ENCODE measurements around the gene ASB10.

Gene ASB10

DNA sequence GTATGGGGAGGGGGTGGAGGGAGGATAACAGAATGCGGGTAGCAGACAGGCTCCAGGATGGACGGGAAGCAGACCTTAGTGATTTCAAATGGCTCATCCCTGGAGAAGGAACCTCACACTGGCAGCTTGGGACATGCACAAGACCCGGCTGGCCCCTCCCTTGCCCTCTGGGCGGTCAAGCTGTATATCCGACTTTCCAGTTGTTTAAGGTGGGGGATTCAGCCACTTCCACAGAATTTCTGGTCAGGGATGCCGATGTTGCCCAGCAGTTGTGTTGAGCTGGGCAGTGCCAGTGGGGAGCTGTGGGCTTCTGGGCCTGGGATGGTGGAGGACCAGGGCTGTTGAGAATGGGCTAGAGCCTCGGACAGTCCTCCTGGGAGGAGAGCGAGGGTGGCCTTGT, 58.3 kb downstream of the ASB10 start:
- no peak overlapping the region for H2AFZ ChIP-seq (ENCODE audit: low read depth, low read length)
- H3K4me3 ChIP-seq (ENCODE audit: low read depth in 1 of 2, low read length in 2 of 2): no peak overlapping the region
- H3K4me2 ChIP-seq (ENCODE audit: insufficient read depth, low read length): no peak overlapping the region
- no peak overlapping the region for H3K27ac ChIP-seq (ENCODE audit: low read length)
- DNase-seq (no peak), ATAC-seq (ENCODE audit: insufficient read depth, low read depth) (no peak)
- no peak overlapping the region for H3K9ac ChIP-seq (ENCODE audit: low read depth, low read length)
- H3K27me3 ChIP-seq (ENCODE audit: insufficient read depth, low read length, poor library complexity): no peaks in the 10 kb centered on the region
- H3K9me3 ChIP-seq (ENCODE audit: insufficient read depth, low read length, severe bottlenecking): no peaks in the 10 kb centered on the region
- H3K4me1 ChIP-seq (ENCODE audit: insufficient read depth, low read length): no peaks in the 10 kb centered on the region
- no peak for TF ChIP-seq EZH2 (IDR thresholded peaks at IDR 0.05; ENCODE audit: borderline replicate concordance, low read depth, low read length, severe bottlenecking)
- peaks cover 38% of the 10 kb centered on the region for H3K36me3 ChIP-seq (ENCODE audit: insufficient read depth, low read length)
- no peaks in the 10 kb centered on the region for H3K79me2 ChIP-seq (ENCODE audit: insufficient read depth, low read length)
- H4K20me1 ChIP-seq (ENCODE audit: insufficient read depth, low read length): peaks cover 7% of the 10 kb centered on the region

DNA sequence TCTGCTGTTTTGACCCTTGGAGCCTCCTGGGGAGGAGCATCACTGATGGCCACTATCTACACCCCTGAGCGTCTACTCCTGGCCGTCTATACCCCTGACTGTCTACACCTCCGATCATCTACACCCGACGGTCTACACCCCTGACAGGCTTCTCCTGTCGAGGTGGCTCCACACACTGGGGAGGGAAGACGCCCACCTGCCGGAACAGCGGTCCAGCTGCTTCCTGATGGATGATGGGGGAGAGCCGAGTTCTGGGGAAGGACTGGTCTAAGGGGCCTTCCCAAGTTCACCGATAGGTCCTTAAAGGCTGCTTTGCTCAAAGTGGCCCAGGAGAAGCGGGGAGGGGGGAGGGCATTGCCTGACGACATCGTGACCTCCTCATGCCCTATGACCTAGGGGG, 58.9 kb downstream of the ASB10 start:
- H3K79me2 ChIP-seq (ENCODE audit: insufficient read depth, low read length): no peaks in the 10 kb centered on the region
- no peak overlapping the region for H3K9ac ChIP-seq (ENCODE audit: low read depth, low read length)
- H2AFZ ChIP-seq (ENCODE audit: low read depth, low read length): no peak overlapping the region
- peaks cover 7% of the 10 kb centered on the region for H4K20me1 ChIP-seq (ENCODE audit: insufficient read depth, low read length)
- peaks cover 35% of the 10 kb centered on the region for H3K36me3 ChIP-seq (ENCODE audit: insufficient read depth, low read length)
- H3K27me3 ChIP-seq (ENCODE audit: insufficient read depth, low read length, poor library complexity): no peaks in the 10 kb centered on the region
- no peak for DNase-seq
- no peaks in the 10 kb centered on the region for H3K9me3 ChIP-seq (ENCODE audit: insufficient read depth, low read length, severe bottlenecking)
- TF ChIP-seq, protein P1, sequence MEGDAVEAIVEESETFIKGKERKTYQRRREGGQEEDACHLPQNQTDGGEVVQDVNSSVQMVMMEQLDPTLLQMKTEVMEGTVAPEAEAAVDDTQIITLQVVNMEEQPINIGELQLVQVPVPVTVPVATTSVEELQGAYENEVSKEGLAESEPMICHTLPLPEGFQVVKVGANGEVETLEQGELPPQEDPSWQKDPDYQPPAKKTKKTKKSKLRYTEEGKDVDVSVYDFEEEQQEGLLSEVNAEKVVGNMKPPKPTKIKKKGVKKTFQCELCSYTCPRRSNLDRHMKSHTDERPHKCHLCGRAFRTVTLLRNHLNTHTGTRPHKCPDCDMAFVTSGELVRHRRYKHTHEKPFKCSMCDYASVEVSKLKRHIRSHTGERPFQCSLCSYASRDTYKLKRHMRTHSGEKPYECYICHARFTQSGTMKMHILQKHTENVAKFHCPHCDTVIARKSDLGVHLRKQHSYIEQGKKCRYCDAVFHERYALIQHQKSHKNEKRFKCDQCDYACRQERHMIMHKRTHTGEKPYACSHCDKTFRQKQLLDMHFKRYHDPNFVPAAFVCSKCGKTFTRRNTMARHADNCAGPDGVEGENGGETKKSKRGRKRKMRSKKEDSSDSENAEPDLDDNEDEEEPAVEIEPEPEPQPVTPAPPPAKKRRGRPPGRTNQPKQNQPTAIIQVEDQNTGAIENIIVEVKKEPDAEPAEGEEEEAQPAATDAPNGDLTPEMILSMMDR (IDR thresholded peaks at IDR 0.05; ENCODE audit: borderline replicate concordance, extremely low read depth, low read length, poor library complexity, severe bottlenecking): no peak
- no peak for TF ChIP-seq EZH2 (IDR thresholded peaks at IDR 0.05; ENCODE audit: borderline replicate concordance, low read depth, low read length, severe bottlenecking)
- H3K4me1 ChIP-seq (ENCODE audit: insufficient read depth, low read length): no peaks in the 10 kb centered on the region
- no peak overlapping the region for H3K4me3 ChIP-seq (ENCODE audit: low read depth in 1 of 2, low read length in 2 of 2)
- H3K4me2 ChIP-seq (ENCODE audit: insufficient read depth, low read length): no peak overlapping the region
- H3K27ac ChIP-seq (ENCODE audit: low read length): no peak overlapping the region
- no peak for ATAC-seq (ENCODE audit: insufficient read depth, low read depth)

DNA sequence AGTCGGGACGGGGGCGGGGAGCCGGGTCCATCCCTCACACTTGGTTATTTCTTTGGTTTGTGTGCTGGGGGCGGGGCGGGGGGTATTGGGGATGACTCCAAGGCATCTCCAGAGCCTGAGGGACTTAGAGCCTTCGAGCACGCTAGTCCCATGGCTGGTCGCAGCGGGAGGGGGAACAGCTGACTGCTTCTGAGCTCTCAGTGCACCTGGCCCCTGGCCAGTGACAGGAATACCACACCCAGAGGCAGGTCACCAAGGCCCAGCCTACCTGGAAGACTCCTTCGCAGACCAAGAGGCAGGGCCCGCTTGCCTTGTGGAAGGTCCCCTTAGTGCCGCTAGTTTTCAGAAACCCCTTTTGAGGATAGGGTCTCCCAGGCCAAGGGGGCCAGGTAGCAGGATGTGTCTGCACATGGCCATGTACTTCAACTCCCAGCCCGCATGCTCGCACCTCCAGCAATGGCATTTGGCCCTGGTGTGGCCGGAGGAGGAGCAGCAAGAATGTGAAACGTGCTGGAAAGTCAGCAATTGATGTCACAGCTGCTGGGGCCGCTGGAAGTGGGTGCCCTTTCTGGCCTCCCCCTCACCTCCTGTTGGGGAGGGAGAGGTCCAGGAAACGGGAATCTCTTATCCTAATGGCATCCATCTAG, 60.4 kb downstream of the ASB10 start:
- DNase-seq (no peak), ATAC-seq (ENCODE audit: insufficient read depth, low read depth) (no peak)
- no peak overlapping the region for H3K9ac ChIP-seq (ENCODE audit: low read depth, low read length)
- no peaks in the 10 kb centered on the region for H3K79me2 ChIP-seq (ENCODE audit: insufficient read depth, low read length)
- no peaks in the 10 kb centered on the region for H3K4me1 ChIP-seq (ENCODE audit: insufficient read depth, low read length)
- H2AFZ ChIP-seq (ENCODE audit: low read depth, low read length): no peak overlapping the region
- peaks cover 7% of the 10 kb centered on the region for H4K20me1 ChIP-seq (ENCODE audit: insufficient read depth, low read length)
- H3K27me3 ChIP-seq (ENCODE audit: insufficient read depth, low read length, poor library complexity): no peaks in the 10 kb centered on the region
- H3K4me2 ChIP-seq (ENCODE audit: insufficient read depth, low read length): no peak overlapping the region
- no peak for TF ChIP-seq EZH2 (IDR thresholded peaks at IDR 0.05; ENCODE audit: borderline replicate concordance, low read depth, low read length, severe bottlenecking)
- TF ChIP-seq, protein P1 (IDR thresholded peaks at IDR 0.05; ENCODE audit: borderline replicate concordance, extremely low read depth, low read length, poor library complexity, severe bottlenecking): no peak
- no peak overlapping the region for H3K27ac ChIP-seq (ENCODE audit: low read length)
- no peak overlapping the region for H3K4me3 ChIP-seq (ENCODE audit: low read depth in 1 of 2, low read length in 2 of 2)
- no peaks in the 10 kb centered on the region for H3K9me3 ChIP-seq (ENCODE audit: insufficient read depth, low read length, severe bottlenecking)
- H3K36me3 ChIP-seq (ENCODE audit: insufficient read depth, low read length): peaks cover 31% of the 10 kb centered on the region

DNA sequence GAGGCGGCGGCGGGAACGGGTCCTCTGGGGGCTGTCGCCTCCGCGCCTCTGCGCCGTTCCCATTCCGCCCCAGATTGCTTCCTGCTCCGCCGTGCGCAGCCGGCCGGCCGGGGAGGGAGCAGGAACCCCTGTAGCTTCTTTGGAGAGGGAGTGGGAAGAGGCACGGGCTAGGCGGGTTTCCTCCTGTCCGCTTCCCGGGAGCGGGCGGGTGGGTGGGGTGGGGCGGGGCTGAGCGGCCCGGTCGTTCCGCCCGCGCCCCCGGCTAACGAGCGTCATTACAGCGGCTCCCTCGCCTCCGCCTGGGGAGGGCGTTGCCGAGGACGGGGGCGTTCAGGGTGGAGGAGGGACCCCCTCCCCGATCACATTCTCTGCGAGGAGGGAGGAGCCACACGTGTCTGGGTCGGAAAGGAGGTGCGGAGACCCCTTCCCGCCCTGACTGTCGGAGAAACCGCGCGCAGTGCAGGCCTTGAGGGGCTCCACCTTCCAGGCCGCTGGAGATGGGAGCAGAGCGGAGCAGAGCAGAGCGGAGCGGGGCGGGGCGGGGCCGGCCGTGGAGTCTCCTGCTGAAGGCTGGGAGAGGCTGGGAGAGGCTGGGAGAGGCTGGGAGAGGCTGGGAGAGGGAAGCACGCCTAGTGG, 61.1 kb downstream of the ASB10 start:
- peaks cover 26% of the 10 kb centered on the region for H3K36me3 ChIP-seq (ENCODE audit: insufficient read depth, low read length)
- H3K4me2 ChIP-seq (ENCODE audit: insufficient read depth, low read length): no peak overlapping the region
- H3K9me3 ChIP-seq (ENCODE audit: insufficient read depth, low read length, severe bottlenecking): no peaks in the 10 kb centered on the region
- H3K27ac ChIP-seq (ENCODE audit: low read length): no peak overlapping the region
- H3K27me3 ChIP-seq (ENCODE audit: insufficient read depth, low read length, poor library complexity): no peaks in the 10 kb centered on the region
- H3K4me1 ChIP-seq (ENCODE audit: insufficient read depth, low read length): no peaks in the 10 kb centered on the region
- TF ChIP-seq, protein P1 (IDR thresholded peaks at IDR 0.05; ENCODE audit: borderline replicate concordance, extremely low read depth, low read length, poor library complexity, severe bottlenecking): no peak
- no peak for TF ChIP-seq EZH2 (IDR thresholded peaks at IDR 0.05; ENCODE audit: borderline replicate concordance, low read depth, low read length, severe bottlenecking)
- no peak overlapping the region for H3K9ac ChIP-seq (ENCODE audit: low read depth, low read length)
- no peaks in the 10 kb centered on the region for H3K79me2 ChIP-seq (ENCODE audit: insufficient read depth, low read length)
- H3K4me3 ChIP-seq (ENCODE audit: low read depth in 1 of 2, low read length in 2 of 2): no peak overlapping the region
- H2AFZ ChIP-seq (ENCODE audit: low read depth, low read length): no peak overlapping the region
- ATAC-seq (ENCODE audit: insufficient read depth, low read depth) (no peak), DNase-seq (no peak)
- peaks cover 7% of the 10 kb centered on the region for H4K20me1 ChIP-seq (ENCODE audit: insufficient read depth, low read length)

Measured in DND-41 (cell line).